Glutamatergic neuron (in vitro differentiated cells): ENCODE data around the gene UFSP1. TPM values are rescaled to one million over a fixed set of nuclear protein-coding genes. Genes with fewer than 3 reads are reported as not detected.

Experiments
- DNase-seq: peaks from one replicate; pipeline ENCODE4 v3.0.0; 2022
- H3K27ac Mint-ChIP-seq: one replicate; pipeline ENCODE4 v1.8.0; 2020; ENCODE audit warnings: mild to moderate bottlenecking, mixed read lengths, inconsistent platforms; ENCODE audit not compliant: unreplicated experiment
- H3K27me3 Mint-ChIP-seq: one replicate; pipeline ENCODE4 v1.8.0; 2020; ENCODE audit warnings: mild to moderate bottlenecking, moderate library complexity, mixed read lengths, inconsistent platforms; ENCODE audit not compliant: unreplicated experiment
- H3K36me3 Mint-ChIP-seq: one replicate; pipeline ENCODE4 v1.8.0; 2020; ENCODE audit warnings: mild to moderate bottlenecking, mixed read lengths, inconsistent platforms; ENCODE audit not compliant: unreplicated experiment
- H3K4me1 Mint-ChIP-seq: one replicate; pipeline ENCODE4 v1.8.0; 2020; ENCODE audit warnings: mild to moderate bottlenecking, low read depth, mixed read lengths, inconsistent platforms; ENCODE audit not compliant: unreplicated experiment
- H3K4me3 Mint-ChIP-seq: one replicate; pipeline ENCODE4 v1.8.0; 2020; ENCODE audit warnings: mild to moderate bottlenecking, mixed read lengths, inconsistent platforms; ENCODE audit not compliant: unreplicated experiment
- H3K9me3 Mint-ChIP-seq: one replicate; pipeline ENCODE4 v1.8.0; 2020; ENCODE audit warnings: mild to moderate bottlenecking, moderate library complexity, mixed read lengths, inconsistent platforms; ENCODE audit not compliant: unreplicated experiment
- CTCF ChIP-seq: fragments of 200-600 bp; sonication (generic); IDR thresholded peaks from one replicate; pipeline ENCODE4 v1.5.0; 2021; ENCODE audit not compliant: partially characterized antibody, unreplicated experiment
- total RNA-seq: library from RNA; stranded (reverse); fragmentation: NEBNext Ultra II Directional; extraction: Animal tissue kit (Norgen Biotek cat#: 25700); gene quantifications from one replicate; pipeline ENCODE4 v1.2.1, GENCODE V29; 2021; ENCODE audit not compliant: unreplicated experiment

The UFSP1 gene
- total RNA-seq, 1 donor from 2014 or later: 3.2 TPM

DNA sequence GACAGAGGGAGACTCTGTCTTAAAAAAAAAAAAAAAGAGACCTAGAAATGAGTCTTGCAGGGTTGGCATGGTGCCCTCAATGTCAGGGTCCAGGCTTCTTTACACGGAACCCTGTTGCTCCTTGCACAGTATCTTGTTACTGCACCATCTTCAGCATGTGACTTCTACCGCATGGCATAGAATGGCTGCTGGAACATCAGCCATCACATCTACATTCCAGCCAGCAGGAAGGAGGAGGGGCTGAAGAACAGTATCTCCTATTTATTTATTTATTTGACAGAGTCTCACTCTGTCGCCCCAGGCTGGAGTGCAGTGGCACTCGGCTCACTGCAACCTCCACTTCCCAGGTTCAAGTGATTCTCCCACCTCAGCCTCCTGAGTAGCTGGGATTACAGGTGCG, 9.9 kb upstream of the UFSP1 start:
- peaks cover 9% of the 10 kb centered on the region for H3K9me3 Mint-ChIP-seq
- no peak overlapping the region for H3K4me3 Mint-ChIP-seq
- H3K4me1 Mint-ChIP-seq: peaks cover 5% of the 10 kb centered on the region
- peaks cover 5% of the 10 kb centered on the region for H3K36me3 Mint-ChIP-seq
- H3K27ac Mint-ChIP-seq: no peak overlapping the region
- peaks cover 7% of the 10 kb centered on the region for H3K27me3 Mint-ChIP-seq
- TF ChIP-seq CTCF: no peak
- no peak for DNase-seq

DNA sequence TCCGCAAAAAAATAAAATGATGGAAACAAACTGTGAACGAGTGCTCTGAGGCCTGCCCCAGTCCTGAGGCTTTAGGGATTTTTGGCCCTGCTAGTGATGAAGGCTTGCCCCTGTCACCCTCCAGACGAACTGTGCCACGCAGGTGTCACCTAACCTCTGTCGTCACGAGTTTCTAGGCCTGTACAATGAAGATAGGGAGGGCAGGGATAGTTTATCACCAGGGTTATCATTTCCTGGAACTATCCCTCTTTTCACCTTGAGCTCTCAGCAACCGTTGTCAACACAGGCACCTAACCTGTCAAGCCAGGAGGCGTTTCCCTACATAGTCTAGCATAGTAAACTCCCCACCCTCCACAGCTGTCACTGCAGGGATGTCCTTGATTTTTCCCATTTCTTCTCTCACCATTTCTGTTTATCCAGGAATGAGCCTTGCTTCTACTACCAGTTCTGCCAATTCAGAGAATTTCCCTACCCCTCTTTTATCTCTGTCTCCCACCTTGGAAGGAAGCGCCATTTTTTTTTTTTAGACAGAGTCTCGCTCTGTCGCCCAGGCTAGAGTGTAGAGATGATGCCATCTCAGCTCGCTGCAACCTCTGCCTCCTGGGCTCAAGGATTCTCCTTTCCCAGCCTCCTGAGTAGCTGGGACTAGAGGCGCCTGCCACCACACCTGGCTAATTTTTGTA, 8.4 kb upstream of the UFSP1 start:
- DNase-seq: no peak
- H3K4me1 Mint-ChIP-seq: peaks cover 5% of the 10 kb centered on the region
- peaks cover 5% of the 10 kb centered on the region for H3K36me3 Mint-ChIP-seq
- peaks cover 7% of the 10 kb centered on the region for H3K27me3 Mint-ChIP-seq
- no peak for TF ChIP-seq CTCF
- peak overlapping the region; percentile 81 for H3K4me3 Mint-ChIP-seq
- no peak overlapping the region for H3K27ac Mint-ChIP-seq
- H3K9me3 Mint-ChIP-seq: peaks cover 9% of the 10 kb centered on the region

- peak overlapping the region; percentile 81 for H3K4me3 Mint-ChIP-seq
- peak; percentile 79 for DNase-seq
- peaks cover 5% of the 10 kb centered on the region for H3K36me3 Mint-ChIP-seq
- no peak overlapping the region for H3K27ac Mint-ChIP-seq
- peaks cover 6% of the 10 kb centered on the region for H3K4me1 Mint-ChIP-seq
- H3K27me3 Mint-ChIP-seq: peaks cover 12% of the 10 kb centered on the region
- peak; percentile 87 for TF ChIP-seq CTCF
- H3K9me3 Mint-ChIP-seq: peaks cover 9% of the 10 kb centered on the region
Observed at GRCh38 chr7:100896732-100897608, 7.5 kb upstream of the UFSP1 start.

DNA sequence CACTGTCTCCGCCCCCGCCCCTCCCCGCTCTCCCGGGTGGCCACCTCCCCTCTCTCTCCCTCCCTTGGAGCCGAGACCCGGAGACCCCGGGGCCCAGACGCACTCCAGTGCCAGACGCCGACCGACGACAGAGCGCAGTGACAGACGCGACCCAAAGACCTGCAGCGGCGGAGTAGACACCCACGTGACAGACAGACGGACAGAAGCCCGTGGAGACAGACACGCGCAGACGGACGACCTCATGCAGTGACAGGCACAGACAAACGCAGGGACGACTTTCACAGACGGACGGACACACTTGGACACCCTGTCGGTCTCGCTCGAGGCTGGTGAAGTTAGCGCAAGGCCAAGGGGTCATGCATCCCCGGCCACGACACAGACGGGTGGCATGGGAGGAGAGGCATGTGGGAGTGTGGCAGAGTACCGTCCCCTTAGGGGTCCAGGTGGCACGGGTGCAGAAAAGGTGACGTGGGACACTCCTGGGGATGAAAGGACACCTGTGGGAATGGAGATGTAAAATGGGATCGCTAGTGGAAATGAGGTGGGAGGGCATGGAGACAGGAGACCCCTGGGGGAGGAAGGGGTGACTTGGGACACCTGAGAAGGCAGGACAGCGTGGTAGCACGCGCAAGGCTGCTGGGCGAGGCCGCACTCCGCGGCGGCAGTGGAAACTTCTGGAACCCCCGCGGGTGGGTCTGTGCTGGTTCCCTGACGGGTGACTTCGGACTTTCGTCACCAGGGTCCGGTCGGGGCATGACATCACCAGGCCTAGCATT, 6.6 kb upstream of the UFSP1 start:
- Mint-ChIP-seq H3K27me3 (peaks cover 14% of the 10 kb centered on the region), H3K4me1 (peaks cover 11% of the 10 kb centered on the region), H3K9me3 (peaks cover 14% of the 10 kb centered on the region), H3K4me3 (peak overlapping the region; percentile 96), H3K36me3 (peaks cover 5% of the 10 kb centered on the region), H3K27ac (peak overlapping the region; percentile 90)
- no peak for TF ChIP-seq CTCF
- DNase-seq: peak; percentile 73
